ENCODE data around the gene PRPF19.
A peak's percentile ranks its signal among the peaks of the same experiment; 100 is the strongest.

Gene PRPF19

DNA sequence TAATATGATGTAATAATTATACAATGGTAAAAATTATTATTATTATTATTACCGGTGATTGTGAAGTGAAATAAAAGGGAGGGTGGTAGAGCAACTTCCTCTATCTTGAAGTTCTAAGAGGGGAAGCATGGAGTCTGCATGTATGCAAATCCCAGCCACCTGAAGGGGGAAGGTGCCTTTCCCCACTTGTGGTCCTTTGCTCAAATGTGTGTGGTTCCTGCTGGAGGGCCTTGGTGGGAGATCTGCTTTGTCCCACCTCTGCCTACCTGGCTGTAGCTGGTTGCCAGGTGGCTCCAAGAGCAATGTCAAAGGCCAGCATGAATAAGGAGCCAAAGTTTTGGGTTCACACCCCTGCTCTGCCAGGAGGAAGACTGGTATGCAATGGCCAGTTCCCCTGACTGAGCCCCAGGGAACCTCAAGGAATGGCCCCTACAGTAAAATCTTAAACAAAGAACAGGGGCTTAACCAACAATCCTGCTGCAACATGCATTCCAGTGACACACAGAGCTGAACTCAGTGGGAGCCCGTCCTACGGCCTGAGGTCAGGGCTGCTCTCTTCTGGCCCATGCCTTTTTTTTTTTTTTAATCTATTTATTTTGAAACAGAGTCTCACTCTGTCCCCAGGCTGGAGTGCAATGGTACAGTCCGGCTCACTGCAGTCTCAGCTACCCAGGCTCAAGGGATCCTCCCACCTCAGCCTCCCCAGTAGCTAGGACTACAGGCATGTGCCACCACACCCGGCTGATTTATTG, 26.4 kb upstream of the PRPF19 start:
- peak overlapping the region; percentile 70 for H3K4me3 ChIP-seq (ENCODE audit: low read length)
- no peaks in the 10 kb centered on the region for H3K9me3 ChIP-seq (ENCODE audit: control insufficient read depth, insufficient read depth, low read length)
- no peaks in the 10 kb centered on the region for H3K9me2 ChIP-seq (replicated peaks; ENCODE audit: control insufficient read depth, low read length)
- peaks cover 43% of the 10 kb centered on the region for H3K4me1 ChIP-seq (ENCODE audit: control insufficient read depth, low read length)
- H3K27ac ChIP-seq (ENCODE audit: low read depth, low read length) = peak overlapping the region; percentile 96
- peaks cover 21% of the 10 kb centered on the region for H3F3A ChIP-seq (ENCODE audit: control insufficient read depth, insufficient read depth)
- H3K79me2 ChIP-seq (ENCODE audit: control insufficient read depth, low read length) = no peaks in the 10 kb centered on the region
- H3K4me2 ChIP-seq (ENCODE audit: low read length) = peak overlapping the region; percentile 88
- no peak for TF ChIP-seq EZH2phosphoT487 (IDR thresholded peaks at IDR 0.05; ENCODE audit: borderline replicate concordance, low read length)
- TF ChIP-seq, protein P1, sequence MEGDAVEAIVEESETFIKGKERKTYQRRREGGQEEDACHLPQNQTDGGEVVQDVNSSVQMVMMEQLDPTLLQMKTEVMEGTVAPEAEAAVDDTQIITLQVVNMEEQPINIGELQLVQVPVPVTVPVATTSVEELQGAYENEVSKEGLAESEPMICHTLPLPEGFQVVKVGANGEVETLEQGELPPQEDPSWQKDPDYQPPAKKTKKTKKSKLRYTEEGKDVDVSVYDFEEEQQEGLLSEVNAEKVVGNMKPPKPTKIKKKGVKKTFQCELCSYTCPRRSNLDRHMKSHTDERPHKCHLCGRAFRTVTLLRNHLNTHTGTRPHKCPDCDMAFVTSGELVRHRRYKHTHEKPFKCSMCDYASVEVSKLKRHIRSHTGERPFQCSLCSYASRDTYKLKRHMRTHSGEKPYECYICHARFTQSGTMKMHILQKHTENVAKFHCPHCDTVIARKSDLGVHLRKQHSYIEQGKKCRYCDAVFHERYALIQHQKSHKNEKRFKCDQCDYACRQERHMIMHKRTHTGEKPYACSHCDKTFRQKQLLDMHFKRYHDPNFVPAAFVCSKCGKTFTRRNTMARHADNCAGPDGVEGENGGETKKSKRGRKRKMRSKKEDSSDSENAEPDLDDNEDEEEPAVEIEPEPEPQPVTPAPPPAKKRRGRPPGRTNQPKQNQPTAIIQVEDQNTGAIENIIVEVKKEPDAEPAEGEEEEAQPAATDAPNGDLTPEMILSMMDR (IDR thresholded peaks at IDR 0.05; ENCODE audit: low read depth, low read length, poor library complexity, severe bottlenecking) = no peak
- peaks cover 14% of the 10 kb centered on the region for H3K36me3 ChIP-seq (ENCODE audit: control insufficient read depth, low read length)
- no peaks in the 10 kb centered on the region for H4K20me1 ChIP-seq (ENCODE audit: control insufficient read depth, insufficient read depth, low read depth, low read length)
- H3K27me3 ChIP-seq (ENCODE audit: control insufficient read depth, low read length) = no peaks in the 10 kb centered on the region

DNA sequence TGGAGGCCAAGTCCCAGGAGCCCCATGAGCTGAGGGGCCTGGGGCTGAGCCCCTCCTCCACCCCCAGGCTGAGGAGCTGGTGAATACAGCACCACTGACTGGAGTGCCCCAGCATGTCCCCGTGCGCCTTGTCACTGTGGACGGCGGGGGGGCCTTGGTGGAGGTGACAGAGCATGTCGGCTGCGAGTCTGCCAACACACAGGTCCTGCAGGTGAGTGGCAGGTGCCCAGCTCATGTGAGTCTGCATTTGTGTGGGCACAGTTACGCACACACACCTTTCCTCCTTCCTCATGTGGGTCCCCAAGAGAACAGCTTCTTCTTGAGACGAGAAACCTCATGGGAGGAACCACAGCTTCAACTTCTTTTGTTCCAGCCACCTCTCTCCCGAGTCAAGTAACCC, 25.5 kb upstream of the PRPF19 start:
- H3K27ac ChIP-seq (ENCODE audit: low read depth, low read length) = peak overlapping the region; percentile 96
- peaks cover 21% of the 10 kb centered on the region for H3F3A ChIP-seq (ENCODE audit: control insufficient read depth, insufficient read depth)
- H3K36me3 ChIP-seq (ENCODE audit: control insufficient read depth, low read length) = peaks cover 11% of the 10 kb centered on the region
- peak overlapping the region; percentile 88 for H3K4me2 ChIP-seq (ENCODE audit: low read length)
- H3K4me3 ChIP-seq (ENCODE audit: low read length) = peak overlapping the region; percentile 70
- TF ChIP-seq EZH2phosphoT487 (IDR thresholded peaks at IDR 0.05; ENCODE audit: borderline replicate concordance, low read length) = no peak
- TF ChIP-seq, protein P1 (IDR thresholded peaks at IDR 0.05; ENCODE audit: low read depth, low read length, poor library complexity, severe bottlenecking) = no peak
- no peaks in the 10 kb centered on the region for H3K9me3 ChIP-seq (ENCODE audit: control insufficient read depth, insufficient read depth, low read length)
- no peaks in the 10 kb centered on the region for H4K20me1 ChIP-seq (ENCODE audit: control insufficient read depth, insufficient read depth, low read depth, low read length)
- peaks cover 43% of the 10 kb centered on the region for H3K4me1 ChIP-seq (ENCODE audit: control insufficient read depth, low read length)
- no peaks in the 10 kb centered on the region for H3K27me3 ChIP-seq (ENCODE audit: control insufficient read depth, low read length)
- no peaks in the 10 kb centered on the region for H3K9me2 ChIP-seq (replicated peaks; ENCODE audit: control insufficient read depth, low read length)
- no peaks in the 10 kb centered on the region for H3K79me2 ChIP-seq (ENCODE audit: control insufficient read depth, low read length)

DNA sequence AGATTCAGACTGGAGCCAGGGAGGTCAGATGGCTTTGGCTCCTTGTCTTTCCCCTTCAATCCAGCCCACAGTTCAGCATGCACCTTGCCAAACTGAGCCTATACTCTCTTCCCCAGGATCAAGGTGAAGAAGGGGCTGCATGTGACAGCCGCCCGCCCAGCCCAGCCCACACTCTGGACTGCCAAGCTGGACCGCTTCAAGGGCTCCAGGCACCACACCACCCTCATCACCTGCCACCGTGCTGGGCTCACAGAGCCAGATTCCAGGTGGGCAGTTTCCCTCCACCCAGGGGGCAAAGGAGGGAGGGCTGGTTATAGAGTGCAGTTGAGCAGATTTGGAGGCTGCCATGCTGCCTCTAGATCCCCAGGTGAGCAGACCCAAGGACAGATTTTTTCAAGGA, 24.0 kb upstream of the PRPF19 start:
- Histone ChIP-seq H3K4me3 (ENCODE audit: low read length) (no peak overlapping the region), H3K27me3 (ENCODE audit: control insufficient read depth, low read length) (no peaks in the 10 kb centered on the region; the same call in 1 of the 2 replicates), H3K79me2 (ENCODE audit: control insufficient read depth, low read length) (no peaks in the 10 kb centered on the region), H3K4me2 (ENCODE audit: low read length) (no peak overlapping the region), H3K9me3 (ENCODE audit: control insufficient read depth, insufficient read depth, low read length) (no peaks in the 10 kb centered on the region), H3F3A (ENCODE audit: control insufficient read depth, insufficient read depth) (peaks cover 24% of the 10 kb centered on the region), H4K20me1 (ENCODE audit: control insufficient read depth, insufficient read depth, low read depth, low read length) (no peaks in the 10 kb centered on the region), H3K27ac (ENCODE audit: low read depth, low read length) (no peak overlapping the region), H3K4me1 (ENCODE audit: control insufficient read depth, low read length) (peaks cover 43% of the 10 kb centered on the region), H3K36me3 (ENCODE audit: control insufficient read depth, low read length) (peaks cover 4% of the 10 kb centered on the region; the same call in 1 of the 2 replicates), H3K9me2 (replicated peaks; ENCODE audit: control insufficient read depth, low read length) (no peaks in the 10 kb centered on the region)
- TF ChIP-seq EZH2phosphoT487 (IDR thresholded peaks at IDR 0.05; ENCODE audit: borderline replicate concordance, low read length) = no peak
- TF ChIP-seq, protein P1 (IDR thresholded peaks at IDR 0.05; ENCODE audit: low read depth, low read length, poor library complexity, severe bottlenecking) = no peak
